Right renal cortex interstitium (tissue), 3 donors: Measurements from ENCODE around the gene CKB. TPM values are rescaled to one million over a fixed set of nuclear protein-coding genes. Genes with fewer than 3 reads are reported as not detected.
A peak's percentile ranks its signal among the peaks of the same experiment; 100 is the strongest.

Source experiments
- DNase-seq, 3 donors: peaks; one replicate each; pipeline ENCODE4 v3.0.0-alpha.2; 2013; ENCODE audit warnings: low read depth in 3 of 3, low spot score in 2 of 3
- polyA plus RNA-seq, 3 donors: library from polyadenylated mRNA; unstranded; fragments of 120-200 nt; gene quantifications; one replicate each; pipeline ENCODE4 v1.2.1, GENCODE V29; 2013; ENCODE audit not compliant: insufficient read length in 3 of 3

The CKB gene
- polyA plus RNA-seq = 100 to 1,000 TPM in 2 of 3 donors, 10 to 100 TPM in 1; 98.8 to 122 (median 118) TPM

- no peak for DNase-seq
Measured at GRCh38 chr14:103522649-103523574, at the start of gene CKB. Gene CKB (minus strand): TSS chr14:103522830. CDS start chr14:103522493, 337 bp downstream.

DNA sequence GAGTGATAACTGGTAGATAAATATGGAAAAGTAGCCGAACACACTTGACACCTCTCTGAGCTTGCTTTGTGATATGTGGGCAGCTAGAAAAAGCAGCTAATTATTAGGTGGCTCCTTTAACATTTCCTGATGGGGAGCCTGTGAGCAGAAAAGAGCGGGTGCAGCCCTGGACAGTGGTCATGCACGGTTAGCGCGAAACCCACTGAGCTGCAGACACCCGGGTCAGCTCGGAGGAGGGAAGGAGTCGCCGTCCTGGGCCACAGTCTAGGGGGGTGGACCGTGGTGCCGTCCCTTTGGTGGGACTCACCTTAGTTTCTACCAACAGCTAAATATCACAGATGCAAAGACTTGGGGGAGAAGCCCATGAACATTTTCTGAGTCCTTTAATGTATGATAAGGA is 46.8 kb upstream of the CKB start:
- DNase-seq = no peak

GRCh38 chr14:103568952-103569351 is 46.3 kb upstream of the CKB start:
- DNase-seq = no peak

GRCh38 chr14:103563844-103564505 is 41.3 kb upstream of the CKB start:
- DNase-seq = no peak

- DNase-seq = no peak
Measured at GRCh38 chr14:103563226-103563620, 40.6 kb upstream of the CKB start.

GRCh38 chr14:103562429-103563225 is 40.0 kb upstream of the CKB start, which contains the start of the genes BAG5 and COA8:
Gene BAG5 (minus strand): TSS chr14:103562657. CDS start chr14:103561164, 1,493 bp downstream.
Gene COA8 (plus strand): TSS chr14:103562960. CDS start chr14:103563002, 42 bp downstream.
- peak in 1 of 3 donors; percentile 62 for DNase-seq

GRCh38 chr14:103562179-103562428 is 39.5 kb upstream of the CKB start:
- DNase-seq = no peak

DNA sequence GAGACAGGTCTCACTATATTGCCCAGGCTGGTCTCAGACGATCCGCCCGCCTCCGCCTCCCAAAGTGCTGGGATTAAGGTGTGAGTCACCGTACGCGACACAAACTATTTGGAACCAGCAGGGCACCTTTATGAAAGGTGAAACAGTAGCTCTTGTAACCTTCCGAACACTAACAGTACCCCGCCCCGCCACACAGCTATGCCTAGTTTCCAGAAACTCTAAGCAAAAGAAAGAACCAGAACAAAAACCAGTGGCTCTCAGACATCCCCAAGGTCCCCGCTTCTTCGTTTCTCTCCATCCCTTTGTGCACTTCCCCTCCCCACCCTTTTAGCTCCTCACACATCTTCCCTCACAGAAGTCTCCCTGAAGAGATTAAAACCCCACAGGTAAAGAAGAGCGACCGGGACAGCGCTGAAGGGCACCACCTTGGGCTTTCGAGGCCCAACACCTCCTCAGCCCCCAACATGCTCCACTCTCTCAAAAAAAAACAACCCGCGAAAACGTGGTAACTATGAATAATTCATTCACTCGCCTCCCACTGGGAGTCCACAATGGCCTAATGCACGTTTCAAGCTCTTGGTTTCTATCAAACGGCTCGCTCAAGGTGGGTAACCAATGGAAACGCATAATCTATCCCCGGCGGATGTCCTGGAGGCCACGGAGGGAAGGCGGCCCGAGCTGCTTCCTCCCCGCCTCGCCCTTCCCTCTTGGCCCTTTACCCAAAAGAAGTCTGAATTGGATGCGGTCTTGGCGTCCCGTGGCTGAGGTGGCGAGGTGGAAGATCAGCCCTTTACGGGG is 39.0 kb upstream of the CKB start:
- no peak for DNase-seq

GRCh38 chr14:103560691-103561090 is 38.1 kb upstream of the CKB start:
- DNase-seq = no peak

- DNase-seq = no peak
Measured at GRCh38 chr14:103559766-103560165, 37.1 kb upstream of the CKB start.

- DNase-seq = no peak
Measured at GRCh38 chr14:103558071-103558882, 35.6 kb upstream of the CKB start.

GRCh38 chr14:103556946-103557758 is 34.5 kb upstream of the CKB start:
- DNase-seq = no peak

GRCh38 chr14:103555559-103556337 is 33.1 kb upstream of the CKB start:
- no peak for DNase-seq

- DNase-seq = no peak
Measured at GRCh38 chr14:103552846-103553210, 30.2 kb upstream of the CKB start.

DNA sequence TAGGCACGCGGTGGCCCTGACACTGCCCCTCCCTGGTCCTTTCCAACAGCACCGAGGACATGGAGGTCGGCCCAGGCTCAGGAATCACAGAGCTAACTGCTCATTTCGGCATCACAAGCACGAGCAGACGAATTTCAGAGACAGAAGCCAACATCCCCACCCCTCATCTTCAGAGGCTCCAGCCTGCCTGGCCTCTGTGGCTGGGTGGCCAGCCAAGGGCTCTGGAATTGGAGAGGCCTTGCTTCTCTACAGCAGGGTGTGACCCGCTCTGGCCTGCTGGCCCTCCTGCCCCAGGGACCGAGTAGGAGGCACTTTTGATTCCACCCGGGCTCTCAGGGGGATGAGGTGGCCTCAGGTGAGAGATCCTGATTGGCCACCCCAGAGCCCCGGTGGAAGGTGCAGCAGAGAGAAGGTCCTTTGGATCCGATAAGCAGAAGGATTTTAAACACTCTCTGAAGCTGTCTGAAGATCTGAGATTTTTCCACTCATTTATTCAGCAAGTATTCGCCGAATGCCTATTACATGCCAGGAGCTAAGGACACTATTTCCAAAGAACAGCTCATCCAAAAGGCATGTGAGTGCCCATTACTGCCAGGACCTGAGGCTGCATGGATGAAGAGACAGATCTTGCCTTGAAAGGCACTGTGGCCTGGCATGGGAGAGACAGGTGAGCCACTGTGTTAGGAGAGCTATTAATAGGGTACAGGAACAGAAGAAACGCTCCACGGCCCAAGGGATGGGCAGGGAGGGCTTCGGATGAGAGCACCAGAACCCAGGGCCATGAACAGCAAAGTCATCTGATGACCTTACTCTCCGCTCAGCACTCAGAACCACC is 29.6 kb upstream of the CKB start:
- no peak for DNase-seq

DNA sequence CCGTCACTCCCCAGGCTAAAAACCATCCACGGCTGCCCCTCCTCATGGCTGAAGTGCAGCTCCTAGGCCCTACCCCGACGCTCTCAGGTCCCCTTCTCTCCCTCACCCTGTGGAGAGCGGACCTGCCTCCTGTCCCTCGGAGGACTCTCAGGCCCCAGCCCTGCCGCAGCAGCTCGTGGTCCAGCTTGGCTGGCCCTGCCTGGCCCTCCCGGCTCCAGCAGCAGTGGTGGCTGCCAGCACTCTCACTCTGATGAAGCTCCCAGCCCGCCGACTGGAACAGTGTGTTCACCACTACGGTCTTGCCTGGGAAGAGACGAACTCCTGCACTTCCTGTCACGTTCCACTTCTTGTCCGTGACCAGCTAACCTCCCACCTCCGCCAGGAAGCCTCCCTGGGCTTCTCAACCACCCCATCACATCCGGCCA is 28.7 kb upstream of the CKB start:
- no peak for DNase-seq
